Measurements from ENCODE around the gene NKX6-2.

NKX6-2 gene

DNA sequence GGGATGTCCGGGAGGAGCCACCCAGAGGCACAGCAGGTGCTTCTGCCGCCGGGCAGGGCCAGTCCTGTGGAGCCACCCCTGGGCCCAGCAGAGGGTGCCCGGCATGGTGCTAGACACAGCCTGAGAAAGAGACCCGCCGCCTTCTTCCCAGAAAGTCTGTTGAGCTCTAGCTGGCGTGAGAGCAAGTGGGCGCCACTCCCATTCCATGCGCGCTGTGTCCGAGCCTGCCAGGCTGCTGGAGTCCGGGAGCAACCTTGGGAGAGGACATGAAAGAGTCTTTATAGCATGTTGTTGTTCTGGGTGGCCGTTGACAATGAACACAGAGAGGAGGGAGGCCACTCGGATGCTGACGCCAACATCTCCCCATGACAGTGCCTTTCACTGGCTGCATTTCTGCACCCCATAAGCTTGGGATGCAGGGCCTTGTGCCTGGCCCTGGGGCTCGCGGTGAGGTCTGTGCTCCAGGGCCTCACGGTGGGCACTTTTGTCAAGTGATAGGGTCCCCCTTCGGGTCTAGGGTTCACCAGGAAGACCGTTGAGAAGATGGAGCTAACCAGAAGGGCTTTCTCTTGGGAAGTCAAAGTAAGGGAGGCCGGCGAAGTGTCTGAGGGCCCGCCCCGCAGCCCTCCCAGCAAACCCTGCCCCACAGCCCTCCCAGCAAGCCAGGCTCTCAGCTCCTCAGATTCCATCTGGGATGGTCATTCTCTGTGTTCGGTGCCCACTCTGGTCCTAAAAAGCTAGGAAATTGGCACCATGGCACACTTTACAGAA is 47.3 kb downstream of the NKX6-2 start:
- DNase-seq (ENCODE audit: low read depth in 3 of 3) = no peak

DNA sequence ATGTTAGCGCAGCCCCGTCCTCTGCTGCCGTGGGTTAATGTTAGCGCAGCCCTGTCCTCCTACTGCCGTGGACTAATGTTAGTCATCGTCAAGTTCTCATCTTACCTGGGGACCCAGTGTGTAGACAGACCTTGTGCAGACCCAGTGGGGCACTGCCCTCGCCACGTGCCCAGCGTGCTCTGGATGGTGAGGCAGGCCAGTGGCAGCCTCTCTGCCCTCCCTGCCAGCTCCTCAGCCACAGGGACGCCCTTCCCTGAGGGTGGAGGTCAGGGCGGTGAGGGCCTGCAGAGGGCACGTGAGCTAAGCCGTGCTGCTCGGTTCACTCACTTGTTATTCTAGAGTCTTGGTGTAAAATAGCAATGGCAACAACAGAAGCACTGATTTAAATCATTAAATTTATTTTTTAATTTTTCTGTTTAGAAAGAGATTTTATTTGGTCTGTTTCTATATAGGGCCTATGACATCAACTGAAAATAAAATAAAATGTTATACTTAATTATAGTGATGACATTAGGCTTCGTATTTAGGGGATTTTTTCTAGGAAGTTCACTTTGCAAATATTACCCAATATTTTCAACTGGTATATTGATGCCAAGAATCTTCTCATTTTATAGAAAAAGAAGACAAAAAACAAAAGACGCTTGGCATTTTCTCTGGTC is 48.4 kb downstream of the NKX6-2 start:
- no peak for DNase-seq (ENCODE audit: low read depth in 3 of 3)

DNA sequence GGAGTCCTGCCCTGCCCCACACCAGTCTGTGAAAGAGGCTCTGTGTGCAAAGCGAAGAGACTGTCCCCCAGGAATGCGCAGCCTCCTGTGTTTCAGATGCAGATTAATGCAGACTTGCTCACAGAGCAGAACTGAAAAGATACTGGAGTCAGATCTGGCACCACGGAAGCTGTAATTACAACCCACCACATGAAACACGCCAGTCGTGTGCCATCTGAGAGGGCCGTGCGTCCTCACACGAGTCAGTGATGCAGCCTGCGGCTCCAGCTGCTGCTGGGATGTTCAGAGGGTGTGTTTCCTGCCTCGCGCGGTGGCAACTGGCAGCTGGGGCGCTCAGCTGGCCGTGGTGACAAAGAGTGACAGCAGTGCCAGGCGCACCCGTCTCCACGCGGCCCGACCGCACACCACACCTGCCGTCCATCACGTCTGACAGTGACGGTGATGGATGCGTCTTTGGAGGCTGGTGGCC is 50.0 kb downstream of the NKX6-2 start:
- DNase-seq (ENCODE audit: low read depth in 3 of 3) = no peak

DNA sequence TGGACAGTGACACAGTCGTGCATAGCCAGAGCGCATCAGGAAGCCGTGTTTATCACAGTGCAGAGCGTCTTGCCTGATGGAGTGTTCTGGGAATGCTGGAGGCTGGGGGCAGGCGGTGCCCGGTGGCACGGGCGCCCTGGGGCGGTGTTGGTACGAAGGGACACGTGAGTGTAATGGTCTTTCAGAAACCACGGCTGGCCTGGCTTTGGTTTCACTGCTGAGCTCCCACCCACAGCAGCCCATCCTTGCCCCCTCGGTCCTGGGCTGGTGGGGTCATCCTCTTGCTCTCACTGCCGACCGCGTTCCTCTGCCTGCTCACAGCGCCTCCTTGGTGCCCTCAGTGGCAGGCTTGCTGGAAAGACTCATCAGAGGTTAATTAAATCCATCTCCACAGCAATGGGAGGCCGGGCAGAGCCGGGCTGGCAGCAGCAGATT is 50.6 kb downstream of the NKX6-2 start:
- DNase-seq (ENCODE audit: low read depth in 3 of 3) = no peak

DNA sequence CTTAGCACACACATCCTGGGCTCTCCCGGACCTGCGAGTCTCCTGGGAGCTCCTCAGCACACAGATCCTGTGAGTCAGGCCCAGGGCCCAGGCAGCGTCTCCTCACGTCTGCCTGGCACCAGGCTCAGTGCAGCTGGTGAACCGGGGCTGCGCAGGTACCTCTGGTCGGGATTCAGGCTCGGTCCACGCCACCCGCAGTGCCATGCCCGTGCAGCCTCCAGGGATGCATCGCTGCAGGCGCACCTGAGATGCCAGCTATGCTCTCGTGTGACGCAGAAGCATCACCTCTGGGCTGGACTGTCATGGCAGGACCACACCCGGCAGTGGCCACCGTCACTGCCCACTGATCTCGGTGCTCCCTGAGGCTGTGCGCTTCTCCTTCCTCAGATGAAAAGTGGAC is 52.0 kb downstream of the NKX6-2 start:
- DNase-seq (ENCODE audit: low read depth in 3 of 3) = no peak

All from stimulated activated CD4-positive, alpha-beta T cell treated with anti-CD3 and anti-CD28 coated beads, TNF-alpha, amount 100 ng/mL, for 48 hours (primary cell).